Right renal cortex interstitium (tissue), 3 donors: ENCODE results near the gene ATF6B. TPM values are rescaled to one million over a fixed set of nuclear protein-coding genes. Genes with fewer than 3 reads are reported as not detected.

Source experiments
- DNase-seq, 3 donors: peaks; one replicate each; pipeline ENCODE4 v3.0.0-alpha.2; 2013; ENCODE audit warnings: low read depth in 3 of 3, low spot score in 2 of 3
- polyA plus RNA-seq, 3 donors: library from polyadenylated mRNA; unstranded; fragments of 120-200 nt; gene quantifications; one replicate each; pipeline ENCODE4 v1.2.1, GENCODE V29; 2013; ENCODE audit not compliant: insufficient read length in 3 of 3

The ATF6B gene
- polyA plus RNA-seq = 10 to 100 TPM; 83.2 to 94.0 (median 84.1) TPM

GRCh38 chr6:32127717-32128592, at the start of gene ATF6B:
Gene ATF6B (minus strand): TSS chr6:32128246. CDS start chr6:32128207, 39 bp downstream.
- peak; percentile 90 to 98 (median 97) for DNase-seq

- DNase-seq = no peak
Observed at GRCh38 chr6:32177183-32177787, 49.2 kb upstream of the ATF6B start.

- DNase-seq = no peak
Observed at GRCh38 chr6:32176476-32177182, 48.6 kb upstream of the ATF6B start.

- peak in 2 of 3 donors; percentile 90 to 94 for DNase-seq
Observed at GRCh38 chr6:32175711-32176475, 47.8 kb upstream of the ATF6B start, which contains the start of gene AGPAT1. Gene AGPAT1 (minus strand): TSS chr6:32176084. CDS start chr6:32171496, 4,588 bp downstream.

- no peak for DNase-seq
Observed at GRCh38 chr6:32175322-32175710, 47.3 kb upstream of the ATF6B start.

- no peak for DNase-seq
Observed at GRCh38 chr6:32174416-32174815, 46.4 kb upstream of the ATF6B start.

- DNase-seq = no peak
Observed at GRCh38 chr6:32173051-32173727, 45.1 kb upstream of the ATF6B start.

GRCh38 chr6:32171234-32171633, 43.2 kb upstream of the ATF6B start:
- no peak for DNase-seq

- DNase-seq = no peak
Observed at GRCh38 chr6:32170294-32170693, 42.2 kb upstream of the ATF6B start.

GRCh38 chr6:32168807-32169591, 41.0 kb upstream of the ATF6B start:
- DNase-seq = no peak

GRCh38 chr6:32168350-32168749, 40.3 kb upstream of the ATF6B start:
- no peak for DNase-seq

- no peak for DNase-seq
Observed at GRCh38 chr6:32167761-32168262, 39.8 kb upstream of the ATF6B start.

- no peak for DNase-seq
Observed at GRCh38 chr6:32167154-32167760, 39.2 kb upstream of the ATF6B start.

- no peak for DNase-seq
Observed at GRCh38 chr6:32166411-32167061, 38.5 kb upstream of the ATF6B start.

- no peak for DNase-seq
Observed at GRCh38 chr6:32164295-32164694, 36.2 kb upstream of the ATF6B start, which contains the start of gene EGFL8. Gene EGFL8 (plus strand): TSS chr6:32164595. CDS start chr6:32166166, 1,571 bp downstream.

GRCh38 chr6:32163559-32164258, 35.7 kb upstream of the ATF6B start:
- DNase-seq = no peak

- DNase-seq = no peak
Observed at GRCh38 chr6:32158052-32158451, 30.0 kb upstream of the ATF6B start.
